HG03558 (cell line): ENCODE results near the gene NLGN2.
"Not testable (repeated sequence)": the region's sequence is repeated elsewhere in the genome, so short reads cannot be mapped to it uniquely, and the experiment has no call there.

Experiments
- ATAC-seq: cut with Tn5 transposase; IDR thresholded peaks from one replicate; pipeline ENCODE4 v1.9.1; 2021; ENCODE audit warnings: moderate number of reproducible peaks; ENCODE audit not compliant: unreplicated experiment; ENCODE audit errors: extremely low read depth

NLGN2 gene

DNA sequence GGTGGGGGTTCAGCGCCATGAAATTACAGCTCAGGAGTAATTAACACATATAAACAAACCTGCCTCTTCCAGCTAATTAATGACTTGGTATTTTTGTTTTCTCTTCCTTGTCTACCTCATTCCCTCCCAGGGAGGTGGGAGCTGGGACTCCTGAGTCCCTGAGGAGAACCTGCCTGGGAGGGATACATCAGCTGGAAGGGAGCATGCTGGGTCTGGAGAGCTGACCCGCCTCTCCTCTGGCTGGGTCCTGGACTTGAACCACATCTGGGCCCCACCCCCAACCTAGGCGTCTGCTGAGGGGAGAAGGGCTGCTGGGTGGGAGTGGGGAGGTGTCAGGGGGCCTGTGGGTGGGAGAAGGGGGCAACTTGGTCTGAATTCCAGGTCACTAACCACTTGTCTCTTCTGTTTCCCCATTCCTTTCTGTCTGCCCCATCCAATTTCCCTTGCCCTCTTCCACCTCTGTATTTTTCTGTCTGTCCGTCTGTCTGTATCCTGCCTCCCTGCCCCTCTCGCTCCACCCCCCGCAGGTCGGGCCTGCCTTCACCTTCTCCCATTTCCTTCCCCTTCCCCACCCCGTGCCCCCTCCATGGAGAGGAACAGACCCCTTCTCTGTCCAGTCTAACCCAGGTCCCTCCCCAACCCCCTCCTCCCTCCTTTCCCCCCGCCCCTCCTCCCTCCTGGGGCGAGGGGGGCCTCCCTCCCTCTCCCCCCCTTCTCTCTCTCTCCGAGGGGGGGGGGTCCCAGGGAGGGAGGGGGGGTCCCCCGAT lies at the start of gene NLGN2:
Gene NLGN2 (plus strand): TSS at position 361 of the 767 bp plus-strand sequence. CDS start 411 bp downstream, outside the sequence.
- ATAC-seq: no peak

DNA sequence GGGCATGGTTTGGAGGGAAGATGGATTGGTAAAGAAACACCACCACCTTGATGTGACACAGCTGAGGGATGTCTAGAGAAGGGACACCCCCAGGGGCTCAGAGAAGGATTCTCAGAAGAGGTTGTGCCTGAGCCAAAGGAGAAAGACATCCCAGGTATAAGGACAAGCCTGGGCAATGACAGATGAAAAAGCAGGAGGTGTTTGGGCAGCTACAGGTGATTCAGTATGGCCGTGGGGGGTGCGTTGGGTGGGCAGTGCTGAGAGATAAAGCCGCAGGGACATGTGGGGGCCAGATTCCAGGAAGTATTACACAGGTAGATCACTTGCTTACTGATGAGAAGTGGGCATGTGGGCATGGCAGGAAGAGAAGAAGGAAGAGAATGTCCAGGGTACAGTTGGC lies 45.7 kb upstream of the NLGN2 start:
- ATAC-seq: no peak

DNA sequence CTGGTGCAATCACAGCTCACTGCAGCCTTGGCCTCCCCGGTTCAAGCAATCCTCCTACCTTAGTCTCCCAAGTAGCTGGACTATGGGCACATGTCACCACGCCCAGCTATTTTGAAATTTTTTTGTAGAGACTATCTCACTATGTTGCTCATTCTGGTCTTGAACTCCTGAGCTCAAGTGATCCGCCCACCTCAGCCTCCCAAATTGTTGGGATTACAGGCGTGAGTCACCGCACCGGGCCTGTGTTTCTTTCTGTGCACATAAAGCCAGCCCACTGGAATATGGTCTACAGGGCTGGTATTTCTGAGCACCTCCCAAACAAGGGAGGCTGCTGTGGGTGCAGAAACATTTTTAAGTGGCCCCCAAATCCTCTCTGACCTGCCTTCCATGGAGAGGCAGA lies 44.3 kb upstream of the NLGN2 start:
- no peak for ATAC-seq

DNA sequence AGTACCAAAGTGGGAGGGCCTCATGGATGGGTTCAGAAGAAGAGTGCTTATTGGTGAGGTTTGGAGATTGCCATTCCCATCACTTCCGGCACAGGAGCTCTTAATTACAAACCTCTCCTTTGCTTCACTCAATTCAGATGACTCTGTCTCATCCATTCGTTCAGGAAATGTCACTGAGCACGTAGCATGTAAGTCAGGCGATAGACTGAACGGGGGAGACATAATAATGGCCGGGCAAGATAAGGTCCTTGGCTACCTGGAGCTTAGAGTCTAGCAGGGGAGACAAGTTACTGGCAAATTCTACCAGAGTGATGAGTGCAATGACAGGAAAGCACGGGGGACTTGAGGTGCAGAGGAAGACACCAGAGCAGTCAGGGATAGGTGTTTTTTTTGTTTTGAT lies 41.7 kb upstream of the NLGN2 start:
- not testable (repeated sequence) for ATAC-seq

DNA sequence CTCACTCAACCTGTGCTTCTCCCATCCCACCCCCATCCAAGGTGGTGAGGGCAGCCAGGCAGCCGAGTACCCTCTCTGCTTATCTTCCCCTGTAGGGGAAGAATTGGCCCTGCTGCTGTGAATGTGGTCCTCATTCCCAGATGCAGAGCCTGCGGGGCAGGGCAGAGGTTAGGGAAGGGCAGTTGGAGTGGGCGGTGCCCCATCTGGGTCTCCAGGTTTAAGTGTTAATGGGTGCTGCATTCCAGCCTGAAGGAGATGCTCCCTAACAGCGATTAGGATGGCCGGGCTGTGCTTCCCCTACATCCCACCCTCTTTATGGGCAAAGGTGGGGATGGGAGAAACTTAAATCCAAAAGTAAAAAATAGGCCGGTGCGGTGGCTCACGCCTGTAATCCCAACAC lies 40.6 kb upstream of the NLGN2 start:
- ATAC-seq: no peak

DNA sequence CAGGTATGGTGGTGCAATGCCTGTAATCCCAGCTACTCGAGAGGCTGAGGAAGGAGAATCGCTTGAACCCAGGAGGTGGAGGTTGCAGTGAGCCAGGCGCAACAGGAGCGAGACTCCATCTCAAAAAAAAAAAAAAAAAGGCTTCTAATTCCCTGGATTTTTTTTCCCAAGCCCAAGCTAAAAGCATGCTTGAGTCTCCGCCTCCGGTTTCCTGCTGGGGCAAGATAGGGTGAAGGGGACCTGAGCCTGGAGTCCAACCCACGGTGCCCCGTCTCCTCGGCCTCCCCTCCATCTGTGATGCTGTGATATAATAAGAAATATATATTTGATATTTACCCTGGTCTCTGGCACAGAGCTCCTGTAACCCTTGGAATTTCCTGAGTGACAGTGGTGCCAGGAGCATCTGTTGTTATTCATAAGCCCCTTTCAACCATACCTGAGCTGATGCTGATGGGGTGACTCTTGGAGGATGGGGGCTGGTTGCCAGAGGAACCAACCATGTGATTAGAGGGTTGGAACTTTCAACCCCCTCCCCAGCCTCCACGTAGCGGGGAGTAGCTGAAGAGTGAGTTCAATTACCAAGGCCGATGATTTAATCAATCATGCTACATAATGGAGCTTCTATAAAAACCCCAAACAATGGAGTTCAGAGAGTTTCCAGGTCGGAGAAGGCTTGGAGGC lies 39.6 kb upstream of the NLGN2 start:
- no peak for ATAC-seq

DNA sequence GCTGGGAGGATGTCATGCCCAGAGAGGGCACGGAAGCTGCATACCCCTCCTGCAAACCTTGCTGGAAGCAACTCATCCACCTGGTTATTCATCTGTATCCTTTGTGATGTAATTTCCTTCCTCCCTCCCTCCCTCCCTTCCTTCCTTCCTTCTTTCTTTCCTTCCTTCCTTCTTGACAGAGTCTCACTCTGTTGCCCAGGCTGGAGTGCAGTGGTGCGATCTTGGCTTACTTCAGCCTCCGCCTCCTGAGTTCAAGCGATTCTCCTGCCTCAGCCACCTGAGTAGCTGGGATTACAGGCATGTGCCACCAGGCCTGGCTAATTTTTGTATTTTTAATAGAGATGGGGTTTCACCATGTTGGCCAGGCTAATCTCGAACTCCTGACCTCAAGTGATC lies 39.0 kb upstream of the NLGN2 start:
- ATAC-seq: not testable (repeated sequence)

DNA sequence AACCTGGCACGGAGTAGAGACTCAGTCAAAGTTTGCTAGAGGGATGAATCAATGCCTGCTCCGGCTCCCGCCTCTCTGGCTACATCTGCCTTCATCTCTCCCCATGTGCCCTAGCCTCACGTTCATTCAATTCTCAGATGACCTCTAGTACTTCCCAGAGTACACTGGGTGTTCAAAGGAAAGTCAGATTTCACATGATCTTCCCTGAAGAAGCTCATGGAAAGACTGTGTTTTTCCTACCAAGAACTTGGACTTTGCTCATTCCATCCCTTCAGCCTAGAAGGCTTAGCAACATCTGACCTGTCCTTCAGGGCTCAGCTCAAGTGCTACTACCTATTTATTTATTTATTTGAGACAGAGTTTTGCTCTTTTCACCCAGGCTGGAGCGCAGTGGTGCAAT lies 37.8 kb upstream of the NLGN2 start:
- ATAC-seq: no peak

DNA sequence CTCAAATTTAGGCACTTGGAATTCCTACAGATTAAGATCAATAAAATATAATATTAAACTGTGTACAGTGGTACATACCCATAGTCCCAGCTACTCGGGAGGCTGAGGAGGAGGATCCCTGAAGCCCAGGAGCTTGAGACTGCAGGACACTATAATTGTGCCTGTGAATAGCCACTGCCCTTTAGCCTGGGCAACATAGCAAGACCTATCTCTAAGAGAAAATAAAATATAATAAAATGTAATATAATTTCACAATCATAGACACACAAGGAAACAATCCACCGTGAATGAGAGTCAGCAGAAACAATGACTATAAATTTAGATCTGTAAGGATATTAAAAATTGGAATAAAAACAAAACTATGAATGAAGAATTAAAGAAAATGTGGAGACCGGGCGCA lies 36.8 kb upstream of the NLGN2 start:
- ATAC-seq: no peak

DNA sequence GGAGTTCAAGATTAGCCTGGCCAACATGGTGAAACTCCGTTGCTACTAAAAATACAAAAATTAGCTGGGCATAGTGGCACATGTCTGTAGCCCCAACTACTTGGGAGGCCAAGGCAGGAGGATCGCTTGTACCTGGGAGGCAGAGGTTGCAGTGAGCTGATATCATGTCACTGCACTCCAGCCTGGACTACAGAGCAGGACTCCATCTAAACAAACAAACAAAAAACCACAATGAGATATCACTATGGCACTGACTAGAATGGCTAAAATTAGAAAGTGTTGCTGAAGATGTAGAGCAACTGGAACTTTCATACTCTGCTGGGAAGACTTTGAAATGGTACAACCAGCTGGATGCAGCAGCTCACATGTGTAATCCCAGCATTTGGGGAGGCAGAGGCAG lies 33.3 kb upstream of the NLGN2 start:
- ATAC-seq: no peak

DNA sequence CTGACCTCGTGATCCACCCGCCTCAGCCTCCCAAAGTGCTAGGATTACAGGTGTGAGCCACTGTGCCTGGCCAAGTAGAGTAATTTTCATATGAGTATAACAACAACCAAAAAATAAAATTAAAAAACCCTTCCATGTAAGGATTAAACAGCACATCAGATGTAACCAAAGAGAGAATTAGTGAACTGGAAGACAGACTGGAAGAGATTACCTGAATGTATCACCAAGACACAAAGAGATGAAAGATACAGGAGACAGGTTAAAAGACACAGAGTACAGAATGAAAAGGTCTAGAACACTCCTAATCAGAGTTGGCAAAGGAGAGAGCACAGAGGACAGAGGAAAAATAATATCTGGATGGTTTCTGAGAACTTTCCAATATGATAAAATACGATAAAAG lies 28.5 kb upstream of the NLGN2 start:
- ATAC-seq: no peak

DNA sequence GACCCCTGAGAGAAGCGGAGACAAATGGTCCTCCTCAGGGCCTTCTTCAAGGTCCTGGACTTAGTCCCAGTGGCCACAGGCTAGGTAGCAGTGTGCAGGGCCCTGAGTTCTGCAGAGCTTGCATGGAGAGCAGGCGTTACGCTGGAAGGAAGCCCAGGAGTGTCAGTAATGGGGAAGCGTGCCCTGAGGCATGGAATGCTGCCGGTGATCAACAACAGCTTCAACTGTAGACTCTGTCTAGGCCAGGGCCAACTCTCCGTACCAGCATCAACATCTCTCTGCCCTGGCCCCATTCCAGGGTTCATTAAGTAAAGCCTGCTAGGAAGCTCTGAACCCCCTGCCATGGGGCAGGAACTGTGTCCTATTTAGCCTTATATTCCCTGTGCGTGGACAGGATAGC lies 27.3 kb upstream of the NLGN2 start:
- ATAC-seq: no peak

DNA sequence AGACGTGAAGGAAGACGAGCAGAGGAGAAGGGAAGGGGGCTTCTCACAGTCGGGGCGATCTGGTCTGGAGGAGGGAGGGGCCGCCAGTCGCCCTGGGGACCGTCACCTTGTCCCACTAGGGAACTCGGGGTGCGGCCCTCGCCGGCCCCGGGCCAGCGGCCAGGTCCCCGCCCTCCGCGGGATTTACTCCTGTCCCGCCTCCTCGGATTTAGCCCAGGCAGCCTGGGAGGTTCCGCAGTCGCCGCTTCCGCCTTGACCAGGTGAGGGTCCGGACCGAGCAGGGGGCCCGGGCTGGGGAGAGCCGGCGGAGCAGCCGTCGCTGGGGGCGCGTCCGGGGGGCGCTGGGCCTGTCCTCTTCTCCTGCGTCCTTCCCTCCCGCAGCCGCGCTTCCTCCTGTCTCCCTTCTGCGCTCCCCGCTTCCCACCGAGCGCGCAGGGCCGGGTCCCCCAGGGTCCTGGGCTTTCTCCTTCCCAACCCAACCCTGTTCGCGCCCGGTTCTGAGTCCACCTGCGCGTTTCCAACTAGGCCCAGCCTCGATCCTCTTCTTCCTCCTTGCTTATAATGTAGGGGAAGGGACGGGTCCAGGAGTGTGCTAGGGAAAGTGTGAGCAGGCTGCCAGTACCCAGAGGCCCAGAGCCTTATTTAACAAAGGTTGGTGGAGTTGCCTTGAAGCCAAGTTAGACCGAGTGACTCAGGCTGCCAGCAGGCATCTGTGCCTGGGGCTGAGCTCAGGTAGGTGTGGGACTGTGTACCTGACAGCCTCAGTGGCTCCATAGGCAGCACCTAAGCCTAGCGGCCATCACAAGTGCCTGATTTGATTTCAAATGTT lies 26.6 kb upstream of the NLGN2 start, which contains the start of gene TNK1:
Gene TNK1 (plus strand): TSS at position 235 of the 829 bp plus-strand sequence. CDS start 1,838 bp downstream, outside the sequence.
- no peak for ATAC-seq

DNA sequence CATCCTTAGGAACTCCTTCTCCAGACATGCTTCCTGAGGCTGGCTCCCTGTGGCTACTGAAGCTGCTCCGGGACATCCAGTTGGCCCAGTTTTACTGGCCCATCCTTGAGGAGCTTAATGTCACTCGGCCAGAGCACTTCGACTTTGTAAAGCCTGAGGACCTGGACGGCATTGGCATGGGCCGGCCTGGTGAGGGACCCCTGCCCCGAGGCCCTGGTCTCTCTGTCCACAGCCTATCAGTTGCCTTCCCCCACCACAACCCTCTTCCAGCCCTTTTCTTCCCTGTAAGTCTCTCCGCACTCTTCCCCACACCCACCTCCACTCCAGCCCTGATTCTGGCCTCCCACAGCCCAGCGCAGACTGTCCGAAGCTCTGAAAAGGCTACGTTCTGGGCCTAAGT lies 24.7 kb upstream of the NLGN2 start:
- ATAC-seq: no peak

DNA sequence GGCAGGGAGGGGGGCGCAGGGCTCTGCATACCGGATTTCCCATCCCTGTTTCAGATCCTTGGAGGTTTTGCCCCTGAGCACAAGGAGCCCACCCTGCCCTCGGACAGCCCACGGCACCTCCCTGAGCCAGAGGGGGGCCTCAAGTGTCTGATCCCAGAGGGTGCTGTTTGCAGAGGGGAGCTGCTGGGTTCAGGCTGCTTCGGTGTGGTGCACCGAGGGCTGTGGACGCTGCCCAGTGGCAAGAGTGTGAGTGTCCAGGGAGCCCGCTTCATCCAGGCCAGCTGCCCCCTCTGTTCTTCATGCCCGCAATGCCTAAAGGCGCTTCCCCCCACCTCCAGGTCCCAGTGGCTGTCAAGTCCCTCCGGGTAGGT lies 24.3 kb upstream of the NLGN2 start:
- ATAC-seq: no peak

DNA sequence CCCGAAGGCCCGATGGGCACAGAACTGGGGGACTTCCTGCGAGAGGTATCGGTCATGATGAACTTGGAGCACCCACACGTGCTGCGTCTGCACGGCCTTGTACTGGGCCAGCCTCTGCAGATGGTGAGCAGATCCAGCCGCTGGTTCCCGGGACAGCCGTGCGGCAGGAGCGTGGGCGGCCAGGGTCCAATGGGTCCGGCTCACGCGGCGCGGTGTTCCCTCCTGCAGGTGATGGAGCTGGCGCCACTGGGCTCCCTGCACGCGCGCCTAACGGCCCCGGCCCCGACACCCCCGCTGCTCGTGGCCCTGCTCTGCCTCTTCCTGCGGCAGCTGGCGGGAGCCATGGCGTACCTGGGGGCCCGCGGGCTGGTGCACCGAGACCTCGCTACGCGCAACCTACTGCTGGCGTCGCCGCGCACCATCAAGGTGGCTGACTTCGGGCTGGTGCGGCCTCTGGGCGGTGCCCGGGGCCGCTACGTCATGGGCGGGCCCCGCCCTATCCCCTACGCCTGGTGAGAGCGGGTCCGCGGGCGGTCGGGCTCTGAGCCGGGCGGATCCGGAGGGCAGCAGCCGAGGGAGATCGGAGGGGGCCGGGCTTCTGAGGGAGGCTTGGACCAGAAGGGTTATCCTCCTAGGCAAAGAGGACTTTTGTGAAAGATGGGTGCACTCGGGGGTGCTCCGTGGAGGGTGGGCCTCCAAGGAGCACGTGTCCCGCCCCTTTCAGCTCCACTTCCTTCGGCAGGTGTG lies 23.7 kb upstream of the NLGN2 start:
- no peak for ATAC-seq

DNA sequence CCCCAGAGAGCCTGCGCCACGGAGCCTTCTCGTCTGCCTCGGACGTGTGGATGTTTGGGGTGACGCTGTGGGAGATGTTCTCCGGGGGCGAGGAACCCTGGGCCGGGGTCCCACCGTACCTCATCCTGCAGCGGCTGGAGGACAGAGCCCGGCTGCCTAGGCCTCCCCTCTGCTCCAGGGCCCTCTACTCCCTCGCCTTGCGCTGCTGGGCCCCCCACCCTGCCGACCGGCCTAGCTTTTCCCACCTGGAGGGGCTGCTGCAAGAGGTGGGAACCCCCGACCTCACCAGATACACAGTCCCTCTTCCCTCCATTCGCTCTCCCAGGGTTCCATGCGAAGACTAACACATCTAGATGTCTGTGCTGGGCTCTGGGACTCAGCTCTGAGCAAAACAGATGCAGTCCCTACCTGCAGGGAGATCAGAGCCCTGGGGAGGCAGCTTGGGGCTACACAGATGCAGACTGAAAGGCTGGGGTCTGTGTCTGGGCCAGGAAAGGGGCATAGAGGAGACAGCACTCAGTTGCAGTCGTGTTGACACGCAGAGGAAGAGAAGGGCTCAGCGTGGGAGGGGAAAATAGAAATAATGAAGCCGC lies 23.1 kb upstream of the NLGN2 start:
- no peak for ATAC-seq

DNA sequence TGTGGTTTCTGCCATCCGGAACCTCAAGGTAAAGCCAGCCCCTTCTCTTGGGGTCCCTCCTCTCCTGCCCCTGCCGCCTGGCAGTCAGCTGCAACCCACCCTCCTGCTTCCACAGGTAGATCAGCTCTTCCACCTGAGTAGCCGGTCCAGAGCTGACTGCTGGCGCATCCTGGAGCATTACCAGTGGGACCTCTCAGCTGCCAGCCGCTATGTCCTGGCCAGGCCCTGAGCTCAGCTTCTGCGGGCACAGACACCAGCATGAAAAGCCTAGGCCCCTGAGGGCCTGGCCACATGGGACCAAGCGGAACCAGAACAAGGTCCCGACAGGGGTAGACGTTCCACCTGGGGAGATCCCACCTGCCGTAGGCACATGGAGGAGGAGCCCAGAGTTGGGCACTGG lies 18.8 kb upstream of the NLGN2 start:
- no peak for ATAC-seq

DNA sequence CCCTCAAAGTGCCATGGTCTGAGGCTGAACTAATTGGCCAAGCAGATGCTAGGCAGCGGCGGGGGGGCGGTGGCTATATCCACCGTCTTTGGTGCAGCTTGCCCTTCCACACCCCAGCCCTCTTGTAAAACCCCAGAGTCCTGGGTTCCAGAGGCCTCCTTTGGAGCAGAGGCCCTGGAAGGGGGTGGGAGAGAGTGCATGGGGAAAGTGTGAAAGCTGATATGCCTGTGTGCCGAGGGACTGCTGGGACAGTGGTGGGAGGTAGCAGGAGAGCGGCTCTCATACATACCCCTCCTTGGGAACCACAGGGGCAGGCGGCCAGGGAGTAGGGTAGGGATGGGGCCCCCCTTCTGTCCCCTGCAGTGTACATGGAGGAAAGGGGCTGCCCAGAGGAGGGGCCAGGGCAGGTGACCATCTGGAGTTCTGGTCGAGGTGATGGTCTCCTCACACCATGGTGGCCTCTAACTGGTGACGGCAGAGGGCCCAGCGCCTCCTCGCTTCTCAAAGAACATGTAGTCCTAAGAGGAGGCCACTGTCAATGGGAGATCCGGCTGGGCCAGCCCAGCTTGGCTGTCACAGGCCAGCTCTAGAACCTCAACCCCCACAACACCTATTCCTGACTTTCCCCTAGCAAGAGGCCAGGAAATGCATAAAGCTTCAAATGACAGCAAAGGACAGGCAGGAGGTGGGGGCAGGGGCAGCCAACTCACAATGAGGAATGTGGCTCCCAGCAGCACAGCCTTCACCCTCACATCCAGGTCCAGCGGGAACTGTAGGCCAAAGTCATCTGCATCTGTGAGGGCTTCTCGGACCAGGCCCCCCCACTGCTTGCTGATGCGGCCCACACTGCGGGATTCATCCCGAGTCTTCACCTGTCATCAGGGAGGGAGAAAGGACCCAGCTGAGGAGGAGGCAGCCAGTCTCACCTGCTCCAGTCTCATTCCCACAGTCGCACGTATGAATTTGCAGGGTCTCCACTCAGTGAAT lies 17.4 kb upstream of the NLGN2 start:
- ATAC-seq: no peak
